Activated T-cell treated with anti-CD3 and anti-CD28 coated beads, Interleukin-2, amount 50 U/mL, for 48 hours (primary cell): ENCODE measurements around the gene TRIM67.
"Not testable (repeated sequence)": the region's sequence is repeated elsewhere in the genome, so short reads cannot be mapped to it uniquely, and the experiment has no call there.

Experiments
- DNase-seq, 2 experiments: peaks; one replicate each; pipeline ENCODE4 v3.0.0-alpha.2; 2020

Gene TRIM67

GRCh38 chr1:231209531-231209930 is 47.7 kb downstream of the TRIM67 start:
- DNase-seq = no peak

GRCh38 chr1:231210126-231210525 is 48.3 kb downstream of the TRIM67 start:
- DNase-seq = no peak

GRCh38 chr1:231211005-231211857 is 49.4 kb downstream of the TRIM67 start:
- DNase-seq = peak; percentile 97 to 98

- DNase-seq = not testable (repeated sequence)
These were observed 50.4 kb downstream of the TRIM67 start for GRCh38 chr1:231212301-231212700.

- no peak for DNase-seq
These were observed 52.1 kb downstream of the TRIM67 start for GRCh38 chr1:231213831-231214573.

GRCh38 chr1:231214918-231215680 is 53.2 kb downstream of the TRIM67 start:
- DNase-seq = peak in 1 of 2 experiments; percentile 25

- DNase-seq = no peak
These were observed 54.0 kb downstream of the TRIM67 start for GRCh38 chr1:231215681-231216385.

GRCh38 chr1:231216498-231216897 is 54.6 kb downstream of the TRIM67 start:
- DNase-seq = no peak

GRCh38 chr1:231217056-231217455 is 55.2 kb downstream of the TRIM67 start:
- no peak for DNase-seq

GRCh38 chr1:231218078-231218477 is 56.2 kb downstream of the TRIM67 start:
- DNase-seq = no peak

- no peak for DNase-seq
These were observed 57.9 kb downstream of the TRIM67 start for GRCh38 chr1:231219422-231220401.

GRCh38 chr1:231220801-231221200 is 58.9 kb downstream of the TRIM67 start:
- no peak for DNase-seq

- DNase-seq = no peak
These were observed 64.3 kb downstream of the TRIM67 start for GRCh38 chr1:231226156-231226555.

GRCh38 chr1:231231511-231231910 is 69.7 kb downstream of the TRIM67 start:
- no peak for DNase-seq

- no peak for DNase-seq
These were observed 71.2 kb downstream of the TRIM67 start for GRCh38 chr1:231232870-231233734.

- no peak for DNase-seq
These were observed 72.0 kb downstream of the TRIM67 start for GRCh38 chr1:231233735-231234417.

- no peak for DNase-seq
These were observed 72.6 kb downstream of the TRIM67 start for GRCh38 chr1:231234506-231234905.

GRCh38 chr1:231235526-231236207 is 73.8 kb downstream of the TRIM67 start:
- no peak for DNase-seq

GRCh38 chr1:231236208-231236591 is 74.3 kb downstream of the TRIM67 start:
- no peak for DNase-seq
